Measurements from ENCODE around the gene LGALS8.
A peak's percentile ranks its signal among the peaks of the same experiment; 100 is the strongest.
"Not testable (repeated sequence)": the region's sequence is repeated elsewhere in the genome, so short reads cannot be mapped to it uniquely, and the experiment has no call there.

The LGALS8 gene

DNA sequence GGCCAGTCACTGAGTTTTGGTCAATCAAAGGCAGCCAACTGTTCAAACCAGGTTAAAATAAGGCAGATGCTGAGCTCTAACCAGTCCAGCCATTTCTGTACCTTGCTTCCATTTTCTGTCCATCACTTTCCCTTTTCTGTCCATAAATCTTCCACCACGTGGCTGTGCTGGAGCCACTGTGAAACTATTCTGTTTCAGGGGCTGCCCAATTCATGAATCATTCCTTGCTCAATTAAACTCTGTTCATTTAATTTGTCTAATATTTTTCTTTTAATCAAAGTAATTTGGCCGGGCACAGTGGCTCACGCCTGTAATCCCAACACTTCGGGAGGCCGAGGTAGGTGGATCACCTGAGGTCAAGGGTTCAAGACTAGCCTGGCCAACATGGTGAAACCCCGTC lies 22.7 kb upstream of the LGALS8 start:
- no peak overlapping the region for H3K4me3 ChIP-seq (replicated peaks in 1 of 2; ENCODE audit: low read depth in 2 of 2, low read length in 2 of 2)
- TF ChIP-seq, protein P1, sequence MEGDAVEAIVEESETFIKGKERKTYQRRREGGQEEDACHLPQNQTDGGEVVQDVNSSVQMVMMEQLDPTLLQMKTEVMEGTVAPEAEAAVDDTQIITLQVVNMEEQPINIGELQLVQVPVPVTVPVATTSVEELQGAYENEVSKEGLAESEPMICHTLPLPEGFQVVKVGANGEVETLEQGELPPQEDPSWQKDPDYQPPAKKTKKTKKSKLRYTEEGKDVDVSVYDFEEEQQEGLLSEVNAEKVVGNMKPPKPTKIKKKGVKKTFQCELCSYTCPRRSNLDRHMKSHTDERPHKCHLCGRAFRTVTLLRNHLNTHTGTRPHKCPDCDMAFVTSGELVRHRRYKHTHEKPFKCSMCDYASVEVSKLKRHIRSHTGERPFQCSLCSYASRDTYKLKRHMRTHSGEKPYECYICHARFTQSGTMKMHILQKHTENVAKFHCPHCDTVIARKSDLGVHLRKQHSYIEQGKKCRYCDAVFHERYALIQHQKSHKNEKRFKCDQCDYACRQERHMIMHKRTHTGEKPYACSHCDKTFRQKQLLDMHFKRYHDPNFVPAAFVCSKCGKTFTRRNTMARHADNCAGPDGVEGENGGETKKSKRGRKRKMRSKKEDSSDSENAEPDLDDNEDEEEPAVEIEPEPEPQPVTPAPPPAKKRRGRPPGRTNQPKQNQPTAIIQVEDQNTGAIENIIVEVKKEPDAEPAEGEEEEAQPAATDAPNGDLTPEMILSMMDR (IDR thresholded peaks at IDR 0.05; ENCODE audit: low read depth, low read length) = no peak
- DNase-seq (ENCODE audit: low read depth in 2 of 2) = no peak

- TF ChIP-seq, protein P1 (IDR thresholded peaks at IDR 0.05; ENCODE audit: low read depth, low read length) = no peak
- H3K4me3 ChIP-seq (replicated peaks in 1 of 2; ENCODE audit: low read depth in 2 of 2, low read length in 2 of 2) = no peak overlapping the region
- DNase-seq (ENCODE audit: low read depth in 2 of 2) = peak; percentile 68 to 71
Measured at GRCh38 chr1:236502579-236502971, 21.2 kb upstream of the LGALS8 start.

GRCh38 chr1:236502972-236503639 lies 20.7 kb upstream of the LGALS8 start:
- peak overlapping the region in 1 of 2 donors; percentile 30 for H3K4me3 ChIP-seq (replicated peaks in 1 of 2; ENCODE audit: low read depth in 2 of 2, low read length in 2 of 2)
- DNase-seq (ENCODE audit: low read depth in 2 of 2) = peak; percentile 79 to 84
- TF ChIP-seq, protein P1 (IDR thresholded peaks at IDR 0.05; ENCODE audit: low read depth, low read length) = no peak

DNA sequence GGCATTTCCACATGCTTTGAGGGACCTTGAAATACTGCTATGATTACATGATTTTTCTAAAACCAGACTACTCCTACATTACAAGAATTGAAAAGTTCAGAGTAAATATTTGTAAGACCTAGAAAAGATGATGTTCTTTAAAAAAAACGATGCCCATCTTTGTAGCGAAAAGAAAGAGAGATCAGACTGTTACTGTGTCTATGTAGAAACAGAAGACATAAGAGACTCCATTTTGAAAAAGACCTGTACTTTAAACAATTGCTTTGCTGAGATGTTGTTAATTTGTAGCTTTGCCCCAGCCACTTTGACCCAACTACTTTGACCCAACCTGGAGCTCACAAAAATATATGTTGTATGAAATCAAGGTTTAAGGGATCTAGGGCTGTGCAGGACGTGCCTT lies 19.4 kb upstream of the LGALS8 start:
- not testable (repeated sequence) for H3K4me3 ChIP-seq (replicated peaks in 1 of 2; ENCODE audit: low read depth in 2 of 2, low read length in 2 of 2); DNase-seq (ENCODE audit: low read depth in 2 of 2)

GRCh38 chr1:236507022-236507700 lies 16.6 kb upstream of the LGALS8 start:
- DNase-seq (ENCODE audit: low read depth in 2 of 2) = peak; percentile 28 to 85
- TF ChIP-seq, protein P1 (IDR thresholded peaks at IDR 0.05; ENCODE audit: low read depth, low read length) = no peak
- no peak overlapping the region for H3K4me3 ChIP-seq (replicated peaks in 1 of 2; ENCODE audit: low read depth in 2 of 2, low read length in 2 of 2)

DNA sequence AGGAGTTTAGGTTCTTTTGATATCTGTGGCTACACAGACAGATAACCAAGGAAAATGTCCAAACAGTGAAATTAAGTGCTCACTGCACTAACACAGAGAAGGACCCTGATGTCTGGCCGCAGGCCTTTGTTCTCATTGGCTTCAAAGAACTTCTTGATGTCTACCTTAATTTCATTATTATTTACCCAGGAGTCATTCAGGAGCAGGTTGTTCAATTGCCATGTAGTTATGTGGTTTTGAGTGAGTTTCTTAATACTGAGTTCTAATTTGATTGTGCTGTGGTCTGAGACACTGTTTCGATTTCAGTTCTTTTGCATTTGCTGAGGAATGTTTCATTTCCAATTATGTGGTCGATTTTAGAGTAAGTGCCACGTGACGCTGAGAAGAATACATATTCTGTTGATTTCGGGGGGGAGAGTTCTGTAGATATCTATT lies 15.2 kb upstream of the LGALS8 start:
- TF ChIP-seq, protein P1 (IDR thresholded peaks at IDR 0.05; ENCODE audit: low read depth, low read length) = no peak
- DNase-seq (ENCODE audit: low read depth in 2 of 2) = no peak
- no peak overlapping the region for H3K4me3 ChIP-seq (replicated peaks in 1 of 2; ENCODE audit: low read depth in 2 of 2, low read length in 2 of 2)

DNA sequence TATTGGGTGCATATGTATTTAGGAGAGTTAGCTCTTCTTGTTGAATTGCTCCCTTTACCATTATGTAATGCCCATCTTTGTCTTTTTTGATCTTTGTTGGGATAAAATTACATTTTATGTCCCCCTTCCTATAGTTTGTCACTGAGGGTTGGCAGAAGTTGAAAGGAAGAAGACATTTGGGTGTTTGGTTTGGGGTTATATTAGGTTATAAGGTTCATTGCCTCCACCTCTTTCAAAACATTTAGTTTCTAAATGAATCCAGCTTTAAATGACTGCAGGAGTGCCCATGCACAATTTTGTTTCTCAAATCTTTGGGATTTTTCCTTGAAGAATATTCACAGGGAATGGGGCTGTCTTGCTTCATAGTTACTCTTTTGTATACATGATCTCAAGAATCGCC lies 14.6 kb upstream of the LGALS8 start:
- TF ChIP-seq, protein P1 (IDR thresholded peaks at IDR 0.05; ENCODE audit: low read depth, low read length) = no peak
- no peak overlapping the region for H3K4me3 ChIP-seq (replicated peaks in 1 of 2; ENCODE audit: low read depth in 2 of 2, low read length in 2 of 2)
- DNase-seq (ENCODE audit: low read depth in 2 of 2) = no peak
